GM12878 (cell line): ENCODE measurements around the gene WDR93. TPM values are rescaled to one million over a fixed set of nuclear protein-coding genes. Genes with fewer than 3 reads are reported as not detected.

Experiments used
- ATAC-seq: fragments of 200-7000 bp; cut with Tn5 transposase; 3 replicates; pipeline ENCODE4 v1.9.1; 2020; ENCODE audit warnings: mild to moderate bottlenecking, moderate library complexity
- BruUV-seq: library from RNA; stranded (reverse); fragments of 400-500 nt; replicated peaks from 2 replicates; lab custom pipeline; 2021; lab: Mats Ljungman, UMichigan
- CTCF ChIA-PET: fragments of 300-600 bp; sonication (Branson Sonifier 250); formaldehyde crosslinking; extraction: SDS; loops from one replicate; lab custom pipeline; 2021; ENCODE audit warnings: inconsistent platforms; lab: Yijun Ruan, JAX
- POLR2A ChIA-PET: fragments of 350-600 bp; formaldehyde crosslinking; extraction: SDS; loops from one replicate; lab custom pipeline; 2021; ENCODE audit warnings: inconsistent platforms; lab: Charles Lee
- RAD21 ChIA-PET: fragments of 300-600 bp; sonication (Branson Sonifier 250); formaldehyde crosslinking; loops from one replicate; lab custom pipeline; 2023; ENCODE audit warnings: antibody characterized with exemption; ENCODE audit not compliant: unreplicated experiment; lab: Charles Lee
- SMC1A ChIA-PET: fragments of 300-600 bp; sonication (Branson Sonifier 250); formaldehyde crosslinking; loops from one replicate; lab custom pipeline; 2023; ENCODE audit not compliant: unreplicated experiment, uncharacterized antibody; lab: Charles Lee
- DNase-seq: peaks from one replicate; pipeline ENCODE4 v3.0.0-alpha.2; 2011; ENCODE audit warnings: low read depth, low spot score
- FAIRE-seq: peaks from 3 replicates; lab custom pipeline; 2011; peaks lifted over from hg19 to GRCh38; lab: Jason Lieb, UNC
- H2AFZ ChIP-seq: 2 replicates; pipeline ENCODE4 v1.6.0; 2011; ENCODE audit warnings: low read depth, low read length, control low read depth; ENCODE audit not compliant: control insufficient read depth
- H3K27ac ChIP-seq: 2 replicates; pipeline ENCODE4 v1.5.1; 2011; ENCODE audit warnings: control low read depth; ENCODE audit not compliant: control insufficient read depth, insufficient read depth
- H3K27me3 ChIP-seq, 2 experiments: replicated peaks in 1 of 2; 2 replicates each; pipeline versions ENCODE4 v1.6.0 to v1.6.1; 2011; ENCODE audit warnings: low read length in 1 of 2; ENCODE audit not compliant: control insufficient read depth in 2 of 2, insufficient read depth in 2 of 2
- H3K36me3 ChIP-seq, 2 experiments: 2 replicates each; pipeline ENCODE4 v1.5.1; 2011; ENCODE audit warnings: low read length in 1 of 2; ENCODE audit not compliant: control insufficient read depth in 2 of 2, insufficient read depth in 2 of 2
- H3K4me1 ChIP-seq: 2 replicates; pipeline ENCODE4 v1.6.1; 2011; ENCODE audit warnings: mild to moderate bottlenecking, low read length, moderate library complexity, mixed read lengths; ENCODE audit not compliant: control insufficient read depth, insufficient read depth
- H3K4me2 ChIP-seq: 2 replicates; pipeline ENCODE4 v1.6.0; 2011; ENCODE audit warnings: control low read depth; ENCODE audit not compliant: control insufficient read depth, insufficient read depth
- H3K4me3 ChIP-seq: fragments of 200-600 bp; sonication (generic); 2 replicates; pipeline ENCODE4 v1.5.1; 2016
- H3K79me2 ChIP-seq: 2 replicates; pipeline ENCODE4 v1.6.0; 2011; ENCODE audit warnings: low read length; ENCODE audit not compliant: control insufficient read depth, insufficient read depth
- H3K9ac ChIP-seq: 2 replicates; pipeline ENCODE4 v1.8.0; 2011; ENCODE audit warnings: low read length, control low read depth, mixed read lengths; ENCODE audit not compliant: control insufficient read depth, insufficient read depth
- H3K9me3 ChIP-seq: replicated peaks from 3 replicates; pipeline ENCODE4 v1.5.1; 2011; ENCODE audit warnings: mild to moderate bottlenecking, low read length; ENCODE audit not compliant: control insufficient read depth, insufficient read depth
- H4K20me1 ChIP-seq: 2 replicates; pipeline ENCODE4 v1.6.0; 2011; ENCODE audit not compliant: control insufficient read depth, insufficient read depth
- ASH2L ChIP-seq: fragments of 300-600, 200-600 bp; sonication (generic); IDR thresholded peaks from 2 replicates; pipeline ENCODE4 v1.6.1; 2017; ENCODE audit warnings: low read depth, mild to moderate bottlenecking, borderline replicate concordance
- BRCA1 ChIP-seq: IDR thresholded peaks from 2 replicates; pipeline ENCODE4 v1.6.1; 2011; ENCODE audit warnings: low read depth, low read length, improper control_type of control experiment
- CBFB ChIP-seq: IDR thresholded peaks from 2 replicates; pipeline ENCODE4 v1.6.1; 2016; ENCODE audit warnings: antibody characterized with exemption, low read depth
- CEBPZ ChIP-seq: fragments of 150-350 bp; IDR thresholded peaks from 2 replicates; pipeline ENCODE4 v1.6.1; 2016; ENCODE audit warnings: low read depth, low read length
- ELK1 ChIP-seq: IDR thresholded peaks from 2 replicates; pipeline ENCODE4 v1.6.1; 2012; ENCODE audit warnings: low read depth, low read length, improper control_type of control experiment
- EP300 ChIP-seq, 2 experiments: fragments of 150-350 bp in 1 of 2; IDR thresholded peaks; 2 replicates each; pipeline ENCODE4 v1.6.1; 2011 to 2012; ENCODE audit warnings: low read depth in 2 of 2, low read length in 2 of 2, borderline replicate concordance in 1 of 2, improper control_type of control experiment in 1 of 2, inconsistent platforms in 1 of 2; ENCODE audit not compliant: control insufficient read depth in 1 of 2
- FOXK2 ChIP-seq: fragments of 450-650 bp; IDR thresholded peaks from 2 replicates; pipeline ENCODE4 v1.6.1; 2017; ENCODE audit warnings: mild to moderate bottlenecking, moderate library complexity
- FOXM1 ChIP-seq: IDR thresholded peaks from 2 replicates; pipeline ENCODE4 v1.6.1; 2012; ENCODE audit warnings: low read depth, mild to moderate bottlenecking, inconsistent platforms, low read length, moderate library complexity
- JUNB ChIP-seq: IDR thresholded peaks from 2 replicates; pipeline ENCODE4 v1.6.1; 2016; ENCODE audit warnings: antibody characterized with exemption, mild to moderate bottlenecking
- MTA2 ChIP-seq: fragments of 450-650 bp; IDR thresholded peaks from 2 replicates; pipeline ENCODE4 v1.6.1; 2016; ENCODE audit warnings: low read depth, mild to moderate bottlenecking, moderate library complexity
- PKNOX1 ChIP-seq: fragments of 450-650 bp; IDR thresholded peaks from 2 replicates; pipeline ENCODE4 v1.6.1; 2016; ENCODE audit warnings: mild to moderate bottlenecking
- RFX5 ChIP-seq: IDR thresholded peaks from 2 replicates; pipeline ENCODE4 v1.6.1; 2011; ENCODE audit warnings: low read depth, low read length, improper control_type of control experiment
- RUNX3 ChIP-seq: IDR thresholded peaks from 2 replicates; pipeline ENCODE4 v1.6.1; 2012; ENCODE audit warnings: low read length, inconsistent platforms
- STAT1 ChIP-seq: fragments of 450-650 bp; conservative IDR thresholded peaks from 2 replicates; pipeline ENCODE4 v1.6.1; 2014; ENCODE audit warnings: antibody characterized with exemption, mild to moderate bottlenecking
- TAF1 ChIP-seq: IDR thresholded peaks from 2 replicates; pipeline ENCODE4 v1.6.1; 2011; ENCODE audit warnings: mild to moderate bottlenecking, low read depth, low read length, borderline replicate concordance
- TCF7 ChIP-seq: IDR thresholded peaks from 2 replicates; pipeline ENCODE4 v1.6.1; 2014; ENCODE audit warnings: antibody characterized with exemption, borderline replicate concordance
- ZBTB33 ChIP-seq: fragments of 450-650 bp; IDR thresholded peaks from 2 replicates; pipeline ENCODE4 v1.6.1; 2017; ENCODE audit warnings: mild to moderate bottlenecking
- ZNF217 ChIP-seq: fragments of 450-650 bp; IDR thresholded peaks from 2 replicates; pipeline ENCODE4 v1.6.1; 2017; ENCODE audit warnings: antibody characterized with exemption, mild to moderate bottlenecking
- WGBS: methylation state at CpG from one replicate; pipeline ENCODE4 v1.1.6; 2016; ENCODE audit warnings: low lambda C conversion rate; ENCODE audit not compliant: insufficient replicate concordance, insufficient coverage; ENCODE audit errors: missing lambda C conversion rate; 5-methylcytosine and 5-hydroxymethylcytosine counted together
- in situ Hi-C: fragments of 300-500 bp; cut with MboI; formaldehyde crosslinking; loops from 9 replicates; pipeline ENCODE4 v1.14.3; 2018; ENCODE audit warnings: mixed read lengths
- intact Hi-C: fragments of 100-400 bp; cut with micrococcal nuclease; formaldehyde crosslinking; loops from one replicate; pipeline ENCODE4 v1.14.2; 2022; ENCODE audit not compliant: unreplicated experiment
- polyA plus RNA-seq, 11 experiments: library from polyadenylated mRNA; depleted of rRNA in 4 of 11; unstranded in 6 of 11; stranded (reverse) in 5 of 11; fragments of >200 nt; fragmentation: Nextera tagmentation in 4 of 11; fragmentation: Illumina TruSeq in 1 of 11; extraction: Ambion mirVana in 4 of 11; extraction: Trizol in 1 of 11; gene quantifications; 1 replicate in 1 of 11; 2 replicates in 10 of 11; pipeline versions ENCODE4 v1.2.1 to v1.2.3, GENCODE V29; 2011 to 2016; ENCODE audit warnings: inconsistent platforms in 2 of 11, missing spikeins in 2 of 11, low read depth in 1 of 11
- total RNA-seq, 4 experiments: library from RNA; depleted of rRNA in 3 of 4; stranded (reverse); fragments of >200 nt in 3 of 4; fragmentation: Illumina TruSeq in 1 of 4; extraction: Trizol in 1 of 4; gene quantifications; 2 replicates each; pipeline versions ENCODE4 v1.2.1 to v1.2.3, GENCODE V29; 2013 to 2021

The WDR93 gene
- total and polyA plus RNA-seq, 10 of the 15 experiments (the other 5 are each of a cell fraction or from before 2014, with no cell fraction given), result not detected

GRCh38 chr15:89656116-89656815 is 34.3 kb upstream of the WDR93 start:
- ChIA-PET CTCF (no interaction called here), POLR2A (no interaction called here), RAD21 (no interaction called here), SMC1A (no interaction called here)
- Histone ChIP-seq H3K27ac (no peak overlapping the region), H4K20me1 (no peaks in the 10 kb centered on the region), H3K9me3 (no peaks in the 10 kb centered on the region), H3K36me3 (no peaks in the 10 kb centered on the region), H3K4me2 (no peak overlapping the region), H3K79me2 (no peaks in the 10 kb centered on the region), H2AFZ (no peak overlapping the region), H3K4me3 (no peak overlapping the region), H3K27me3 (peaks cover 0 to 8% of the 10 kb centered on the region in 2 experiments; a peak in 3 of 4 replicates), H3K4me1 (no peaks in the 10 kb centered on the region), H3K9ac (no peak overlapping the region)
- 23% methylated on average over 7 of the region's 7 CpGs for WGBS
- in situ Hi-C loops, result no loop called here
- no TSS peak for BruUV-seq
- DNase-seq (no peak), FAIRE-seq (no peak), ATAC-seq (no peak; the same call in 2 of the 3 replicates)
- intact Hi-C loops, result no loop called here
- TF ChIP-seq PKNOX1 (no peak), EP300 (IDR thresholded peaks at IDR 0.05; ENCODE audit: borderline replicate concordance in 1 of 2, control insufficient read depth in 1 of 2, low read depth in 2 of 2, low read length in 2 of 2) (no peak), TAF1 (no peak), MTA2 (no peak), ELK1 (no peak), ZBTB33 (no peak), BRCA1 (no peak), ASH2L (no peak), RUNX3 (no peak), RFX5 (no peak), STAT1 (no peak), CEBPZ (no peak), FOXM1 (no peak), JUNB (no peak), ZNF217 (no peak), CBFB (no peak), TCF7 (no peak), FOXK2 (no peak)
